Measurements from ENCODE around the gene MYOF.

- no peak for TF ChIP-seq POLR2AphosphoS5 (IDR thresholded peaks at IDR 0.05; ENCODE audit: low read depth, low read length)
- TF ChIP-seq, protein P1, sequence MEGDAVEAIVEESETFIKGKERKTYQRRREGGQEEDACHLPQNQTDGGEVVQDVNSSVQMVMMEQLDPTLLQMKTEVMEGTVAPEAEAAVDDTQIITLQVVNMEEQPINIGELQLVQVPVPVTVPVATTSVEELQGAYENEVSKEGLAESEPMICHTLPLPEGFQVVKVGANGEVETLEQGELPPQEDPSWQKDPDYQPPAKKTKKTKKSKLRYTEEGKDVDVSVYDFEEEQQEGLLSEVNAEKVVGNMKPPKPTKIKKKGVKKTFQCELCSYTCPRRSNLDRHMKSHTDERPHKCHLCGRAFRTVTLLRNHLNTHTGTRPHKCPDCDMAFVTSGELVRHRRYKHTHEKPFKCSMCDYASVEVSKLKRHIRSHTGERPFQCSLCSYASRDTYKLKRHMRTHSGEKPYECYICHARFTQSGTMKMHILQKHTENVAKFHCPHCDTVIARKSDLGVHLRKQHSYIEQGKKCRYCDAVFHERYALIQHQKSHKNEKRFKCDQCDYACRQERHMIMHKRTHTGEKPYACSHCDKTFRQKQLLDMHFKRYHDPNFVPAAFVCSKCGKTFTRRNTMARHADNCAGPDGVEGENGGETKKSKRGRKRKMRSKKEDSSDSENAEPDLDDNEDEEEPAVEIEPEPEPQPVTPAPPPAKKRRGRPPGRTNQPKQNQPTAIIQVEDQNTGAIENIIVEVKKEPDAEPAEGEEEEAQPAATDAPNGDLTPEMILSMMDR (IDR thresholded peaks at IDR 0.05), result no peak
- no peak for TF ChIP-seq RXRA (IDR thresholded peaks at IDR 0.05; ENCODE audit: borderline replicate concordance, low read depth)
- TF ChIP-seq RAD21 (IDR thresholded peaks at IDR 0.05; ENCODE audit: low read length), result no peak
- TF ChIP-seq, protein P2, sequence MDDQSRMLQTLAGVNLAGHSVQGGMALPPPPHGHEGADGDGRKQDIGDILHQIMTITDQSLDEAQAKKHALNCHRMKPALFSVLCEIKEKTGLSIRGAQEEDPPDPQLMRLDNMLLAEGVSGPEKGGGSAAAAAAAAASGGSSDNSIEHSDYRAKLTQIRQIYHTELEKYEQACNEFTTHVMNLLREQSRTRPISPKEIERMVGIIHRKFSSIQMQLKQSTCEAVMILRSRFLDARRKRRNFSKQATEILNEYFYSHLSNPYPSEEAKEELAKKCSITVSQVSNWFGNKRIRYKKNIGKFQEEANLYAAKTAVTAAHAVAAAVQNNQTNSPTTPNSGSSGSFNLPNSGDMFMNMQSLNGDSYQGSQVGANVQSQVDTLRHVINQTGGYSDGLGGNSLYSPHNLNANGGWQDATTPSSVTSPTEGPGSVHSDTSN (IDR thresholded peaks at IDR 0.05), result no peak
- no peak for TF ChIP-seq GABPA (IDR thresholded peaks at IDR 0.05; ENCODE audit: low read depth)
Measured at GRCh38 chr10:93420944-93421825, 60.9 kb downstream of the MYOF start.

Data from SK-N-SH (cell line).